Karpas-422 (cell line): Measurements from ENCODE around the gene ART4. TPM values are rescaled to one million over a fixed set of nuclear protein-coding genes. Genes with fewer than 3 reads are reported as not detected.

Source experiments
- DNase-seq: peaks from one replicate; pipeline ENCODE4 v3.0.0-alpha.2; 2015
- H2AFZ ChIP-seq: fragments of 200-600 bp; sonication (generic); 2 replicates; pipeline ENCODE4 v1.6.1; 2014; ENCODE audit warnings: antibody characterized with exemption, low read length, mixed read lengths
- H3K27ac ChIP-seq: fragments of 200-600 bp; sonication (generic); 2 replicates; pipeline ENCODE4 v1.5.1; 2014; ENCODE audit warnings: mild to moderate bottlenecking, low read length, moderate library complexity
- H3K27me3 ChIP-seq: fragments of 200-600 bp; sonication (generic); 2 replicates; pipeline ENCODE4 v1.6.1; 2014; ENCODE audit warnings: low read length, mixed read lengths
- H3K36me3 ChIP-seq: fragments of 200-600 bp; sonication (generic); 2 replicates; pipeline ENCODE4 v1.6.1; 2014; ENCODE audit warnings: low read length, mixed read lengths; ENCODE audit not compliant: insufficient read depth
- H3K4me1 ChIP-seq: fragments of 200-600 bp; sonication (generic); 2 replicates; pipeline ENCODE4 v1.6.1; 2014; ENCODE audit warnings: mild to moderate bottlenecking, low read length, mixed read lengths
- H3K4me2 ChIP-seq: fragments of 200-600 bp; sonication (generic); 2 replicates; pipeline ENCODE4 v1.6.1; 2014; ENCODE audit warnings: low read length, low read depth, mild to moderate bottlenecking; ENCODE audit not compliant: poor library complexity, severe bottlenecking
- H3K4me3 ChIP-seq: fragments of 200-600 bp; sonication (generic); 2 replicates; pipeline ENCODE4 v1.5.1; 2014; ENCODE audit warnings: mild to moderate bottlenecking, antibody characterized with exemption, low read length, mixed read lengths
- H3K79me2 ChIP-seq: fragments of 200-600 bp; sonication (generic); 2 replicates; pipeline ENCODE4 v1.6.1; 2014; ENCODE audit warnings: mild to moderate bottlenecking, low read length, mixed read lengths
- H3K9ac ChIP-seq: fragments of 200-600 bp; sonication (generic); 2 replicates; pipeline ENCODE4 v1.6.0; 2014; ENCODE audit warnings: low read length
- H3K9me2 ChIP-seq: fragments of 200-600 bp; sonication (generic), shearing (Covaris generic); replicated peaks from 2 replicates; pipeline ENCODE4 v1.6.0; 2014; ENCODE audit warnings: mild to moderate bottlenecking, low read length, moderate library complexity; ENCODE audit not compliant: insufficient read depth
- H3K9me3 ChIP-seq: fragments of 300-700, 200-600 bp; sonication (generic); 2 replicates; pipeline ENCODE4 v1.6.1; 2014; ENCODE audit warnings: low read length, mixed read lengths
- H4K20me1 ChIP-seq: fragments of 200-600 bp; sonication (generic); 2 replicates; pipeline ENCODE4 v1.6.1; 2014; ENCODE audit warnings: mild to moderate bottlenecking, antibody characterized with exemption, low read length, low read depth; ENCODE audit not compliant: insufficient read depth
- total RNA-seq: library from RNA; depleted of rRNA; stranded (reverse); fragments of >200 nt; shearing (Covaris generic); gene quantifications from 2 replicates; pipeline ENCODE4 v1.2.3, GENCODE V29; 2014; ENCODE audit warnings: low replicate concordance

Gene ART4
- total RNA-seq, 1 experiment from 2014 or later, result not detected

- peaks cover 31% of the 10 kb centered on the region for H3K4me1 ChIP-seq
- no peaks in the 10 kb centered on the region for H3K79me2 ChIP-seq
- no peak overlapping the region for H2AFZ ChIP-seq
- no peak overlapping the region for H3K9ac ChIP-seq
- no peak overlapping the region for H3K4me3 ChIP-seq
- H3K4me2 ChIP-seq, result no peak overlapping the region
- DNase-seq, result no peak
- H3K9me3 ChIP-seq, result no peaks in the 10 kb centered on the region
- H3K9me2 ChIP-seq, result no peaks in the 10 kb centered on the region
- no peaks in the 10 kb centered on the region for H3K36me3 ChIP-seq
- H3K27me3 ChIP-seq, result no peaks in the 10 kb centered on the region
- H4K20me1 ChIP-seq, result no peaks in the 10 kb centered on the region
- no peak overlapping the region for H3K27ac ChIP-seq
These were observed 37.6 kb upstream of the ART4 start for GRCh38 chr12:14880890-14881453.

- Histone ChIP-seq H3K9me3 (no peaks in the 10 kb centered on the region), H3K4me2 (no peak overlapping the region), H3K9ac (no peak overlapping the region), H4K20me1 (no peaks in the 10 kb centered on the region), H3K36me3 (no peaks in the 10 kb centered on the region), H3K27ac (no peak overlapping the region), H3K4me1 (peaks cover 21% of the 10 kb centered on the region), H3K9me2 (no peaks in the 10 kb centered on the region), H3K79me2 (no peaks in the 10 kb centered on the region), H3K4me3 (no peak overlapping the region), H2AFZ (no peak overlapping the region), H3K27me3 (no peaks in the 10 kb centered on the region)
- no peak for DNase-seq
These were observed 36.1 kb upstream of the ART4 start for GRCh38 chr12:14879222-14879933.

GRCh38 chr12:14878488-14878887 lies 35.2 kb upstream of the ART4 start:
- no peak overlapping the region for H3K4me3 ChIP-seq
- H2AFZ ChIP-seq, result no peak overlapping the region
- H3K4me2 ChIP-seq, result no peak overlapping the region
- H3K9me2 ChIP-seq, result no peaks in the 10 kb centered on the region
- H3K4me1 ChIP-seq, result peaks cover 13% of the 10 kb centered on the region
- no peak for DNase-seq
- no peaks in the 10 kb centered on the region for H3K9me3 ChIP-seq
- H3K36me3 ChIP-seq, result no peaks in the 10 kb centered on the region
- no peak overlapping the region for H3K27ac ChIP-seq
- H3K27me3 ChIP-seq, result no peaks in the 10 kb centered on the region
- H3K9ac ChIP-seq, result no peak overlapping the region
- no peaks in the 10 kb centered on the region for H4K20me1 ChIP-seq
- H3K79me2 ChIP-seq, result no peaks in the 10 kb centered on the region

GRCh38 chr12:14876833-14877232 lies 33.5 kb upstream of the ART4 start:
- Histone ChIP-seq H3K79me2 (no peaks in the 10 kb centered on the region), H4K20me1 (no peaks in the 10 kb centered on the region), H3K4me2 (no peak overlapping the region), H3K36me3 (no peaks in the 10 kb centered on the region), H2AFZ (no peak overlapping the region), H3K9ac (no peak overlapping the region), H3K4me3 (no peak overlapping the region), H3K27me3 (no peaks in the 10 kb centered on the region), H3K9me2 (no peaks in the 10 kb centered on the region), H3K4me1 (peaks cover 13% of the 10 kb centered on the region), H3K9me3 (no peaks in the 10 kb centered on the region), H3K27ac (no peak overlapping the region)
- DNase-seq, result no peak

- Histone ChIP-seq H3K79me2 (no peaks in the 10 kb centered on the region), H3K9ac (no peak overlapping the region), H3K9me3 (no peaks in the 10 kb centered on the region), H3K27me3 (no peaks in the 10 kb centered on the region), H3K9me2 (no peaks in the 10 kb centered on the region), H3K4me2 (no peak overlapping the region), H3K4me1 (peaks cover 9% of the 10 kb centered on the region), H2AFZ (no peak overlapping the region), H4K20me1 (no peaks in the 10 kb centered on the region), H3K4me3 (no peak overlapping the region), H3K27ac (no peak overlapping the region), H3K36me3 (no peaks in the 10 kb centered on the region)
- no peak for DNase-seq
These were observed 31.6 kb upstream of the ART4 start for GRCh38 chr12:14874882-14875281.

- no peaks in the 10 kb centered on the region for H3K9me3 ChIP-seq
These were observed 30.3 kb upstream of the ART4 start for GRCh38 chr12:14873440-14874185.

GRCh38 chr12:14871886-14872285 lies 28.6 kb upstream of the ART4 start:
- Histone ChIP-seq H4K20me1 (no peaks in the 10 kb centered on the region), H3K4me2 (no peak overlapping the region), H3K9me3 (no peaks in the 10 kb centered on the region), H3K27ac (no peak overlapping the region), H3K9me2 (no peaks in the 10 kb centered on the region), H3K4me1 (no peaks in the 10 kb centered on the region), H3K36me3 (no peaks in the 10 kb centered on the region), H3K79me2 (no peaks in the 10 kb centered on the region), H3K9ac (no peak overlapping the region), H3K4me3 (no peak overlapping the region), H2AFZ (no peak overlapping the region), H3K27me3 (no peaks in the 10 kb centered on the region)
- DNase-seq, result no peak

More at GRCh38 chr12:14873440-14874185, 30.3 kb upstream of the ART4 start:
- H3K9ac ChIP-seq, result no peak overlapping the region
- H3K27me3 ChIP-seq, result no peaks in the 10 kb centered on the region
- peaks cover 6% of the 10 kb centered on the region for H3K4me1 ChIP-seq
- H3K79me2 ChIP-seq, result no peaks in the 10 kb centered on the region
- no peaks in the 10 kb centered on the region for H3K9me2 ChIP-seq
- no peak overlapping the region for H3K4me2 ChIP-seq
- DNase-seq, result peak; percentile 66
- H3K36me3 ChIP-seq, result no peaks in the 10 kb centered on the region
- H2AFZ ChIP-seq, result no peak overlapping the region
- no peaks in the 10 kb centered on the region for H4K20me1 ChIP-seq
- H3K27ac ChIP-seq, result no peak overlapping the region
- no peak overlapping the region for H3K4me3 ChIP-seq

GRCh38 chr12:14871247-14871646 lies 27.9 kb upstream of the ART4 start:
- Histone ChIP-seq H2AFZ (no peak overlapping the region), H4K20me1 (no peaks in the 10 kb centered on the region), H3K9ac (no peak overlapping the region), H3K27ac (no peak overlapping the region), H3K9me2 (no peaks in the 10 kb centered on the region), H3K4me3 (no peak overlapping the region), H3K4me2 (no peak overlapping the region), H3K4me1 (no peaks in the 10 kb centered on the region), H3K79me2 (no peaks in the 10 kb centered on the region), H3K36me3 (no peaks in the 10 kb centered on the region), H3K9me3 (no peaks in the 10 kb centered on the region), H3K27me3 (no peaks in the 10 kb centered on the region)
- no peak for DNase-seq
